Measurements from ENCODE around the gene SSH2. TPM values are rescaled to one million over a fixed set of nuclear protein-coding genes. Genes with fewer than 3 reads are reported as not detected.
A peak's percentile ranks its signal among the peaks of the same experiment; 100 is the strongest.

Gene SSH2
- total and polyA plus RNA-seq, 9 of the 15 experiments (the other 6 are each of a cell fraction or from before 2014, with no cell fraction given): 3.9 to 16.1 (median 10.2) TPM

- TF ChIP-seq NR4A1 (CRISPR knock-in tag; IDR thresholded peaks at IDR 0.05): no peak
- TF ChIP-seq NR4A1 (tag; IDR thresholded peaks at IDR 0.05): 0 out of 2 replicates have a peak, but pooled peaks have one; percentile 50
- no peak for TF ChIP-seq POU5F1 (IDR thresholded peaks at IDR 0.05; ENCODE audit: borderline replicate concordance, low read depth, low read length, partially characterized antibody)
- TF ChIP-seq MTA3 (IDR thresholded peaks at IDR 0.05; ENCODE audit: borderline replicate concordance): peak; percentile 73
- peak; percentile 84 for TF ChIP-seq DACH1 (IDR thresholded peaks at IDR 0.05; ENCODE audit: partially characterized antibody)
- 0 out of 2 replicates have a peak, but pooled peaks have one; percentile 2 for TF ChIP-seq MAFF (IDR thresholded peaks at IDR 0.05; ENCODE audit: low read length)
- TF ChIP-seq MYC (IDR thresholded peaks at IDR 0.05; ENCODE audit: low read depth, low read length): peak; percentile 74
- TF ChIP-seq MYC (CRISPR knock-in tag; IDR thresholded peaks at IDR 0.05; ENCODE audit: borderline replicate concordance, low read depth): no peak
- TF ChIP-seq CBFB (CRISPR knock-in tag; IDR thresholded peaks at IDR 0.05): no peak
- TF ChIP-seq, protein P1, sequence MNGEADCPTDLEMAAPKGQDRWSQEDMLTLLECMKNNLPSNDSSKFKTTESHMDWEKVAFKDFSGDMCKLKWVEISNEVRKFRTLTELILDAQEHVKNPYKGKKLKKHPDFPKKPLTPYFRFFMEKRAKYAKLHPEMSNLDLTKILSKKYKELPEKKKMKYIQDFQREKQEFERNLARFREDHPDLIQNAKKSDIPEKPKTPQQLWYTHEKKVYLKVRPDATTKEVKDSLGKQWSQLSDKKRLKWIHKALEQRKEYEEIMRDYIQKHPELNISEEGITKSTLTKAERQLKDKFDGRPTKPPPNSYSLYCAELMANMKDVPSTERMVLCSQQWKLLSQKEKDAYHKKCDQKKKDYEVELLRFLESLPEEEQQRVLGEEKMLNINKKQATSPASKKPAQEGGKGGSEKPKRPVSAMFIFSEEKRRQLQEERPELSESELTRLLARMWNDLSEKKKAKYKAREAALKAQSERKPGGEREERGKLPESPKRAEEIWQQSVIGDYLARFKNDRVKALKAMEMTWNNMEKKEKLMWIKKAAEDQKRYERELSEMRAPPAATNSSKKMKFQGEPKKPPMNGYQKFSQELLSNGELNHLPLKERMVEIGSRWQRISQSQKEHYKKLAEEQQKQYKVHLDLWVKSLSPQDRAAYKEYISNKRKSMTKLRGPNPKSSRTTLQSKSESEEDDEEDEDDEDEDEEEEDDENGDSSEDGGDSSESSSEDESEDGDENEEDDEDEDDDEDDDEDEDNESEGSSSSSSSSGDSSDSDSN (IDR thresholded peaks at IDR 0.05; ENCODE audit: borderline replicate concordance in 1 of 2, low read depth in 2 of 2, low read length in 2 of 2): no peak
- TF ChIP-seq CREBBP (IDR thresholded peaks at IDR 0.05; ENCODE audit: low read depth, low read length): no peak
- TF ChIP-seq MECOM (CRISPR knock-in tag; IDR thresholded peaks at IDR 0.05): peak; percentile 50; the same call in 1 of the 2 replicates
- TF ChIP-seq U2AF2 (optimal IDR thresholded peaks at IDR 0.05; ENCODE audit: low read depth, low read length): no peak
- TF ChIP-seq ZBTB2 (IDR thresholded peaks at IDR 0.05): peak; percentile 46; the same call in 1 of the 2 replicates
- peak; percentile 80 for TF ChIP-seq GATA2 (CRISPR knock-in tag; IDR thresholded peaks at IDR 0.05)
These were observed 219.1 kb downstream of the SSH2 start (continued) for GRCh38 chr17:29710891-29711418.
